DND-41 (cell line): ENCODE results near the gene DCLRE1B.

Experiments
- ATAC-seq: fragments of 200-7000 bp; cut with Tn5 transposase; 3 replicates; pipeline ENCODE4 v1.9.1; 2021; ENCODE audit warnings: low read depth; ENCODE audit not compliant: insufficient read depth
- DNase-seq: peaks from one replicate; pipeline ENCODE4 v3.0.0-alpha.2; 2020
- H2AFZ ChIP-seq: 2 replicates; pipeline ENCODE4 v1.6.0; 2012; ENCODE audit warnings: low read depth, low read length
- H3K27ac ChIP-seq: 2 replicates; pipeline ENCODE4 v1.5.1; 2012; ENCODE audit warnings: low read length, inconsistent platforms
- H3K27me3 ChIP-seq: fragments of 200-600 bp; sonication (generic); 2 replicates; pipeline ENCODE4 v1.6.0; 2012; ENCODE audit warnings: low read length, mild to moderate bottlenecking, inconsistent platforms; ENCODE audit not compliant: insufficient read depth, poor library complexity
- H3K36me3 ChIP-seq: 2 replicates; pipeline ENCODE4 v1.5.1; 2012; ENCODE audit warnings: low read length, inconsistent platforms; ENCODE audit not compliant: insufficient read depth
- H3K4me1 ChIP-seq: 2 replicates; pipeline ENCODE4 v1.5.1; 2012; ENCODE audit warnings: mild to moderate bottlenecking, low read length; ENCODE audit not compliant: insufficient read depth
- H3K4me2 ChIP-seq: 2 replicates; pipeline ENCODE4 v1.6.0; 2012; ENCODE audit warnings: mild to moderate bottlenecking, moderate library complexity, low read length, inconsistent platforms; ENCODE audit not compliant: insufficient read depth
- H3K4me3 ChIP-seq, 2 experiments: fragments of 200-600 bp in 1 of 2; shearing (Covaris generic) in 1 of 2; 2 replicates each; pipeline ENCODE4 v1.5.1; 2012 to 2016; ENCODE audit warnings: inconsistent platforms in 2 of 2, low read length in 2 of 2, mild to moderate bottlenecking in 2 of 2, low read depth in 1 of 2, moderate library complexity in 1 of 2
- H3K79me2 ChIP-seq: 2 replicates; pipeline ENCODE4 v1.6.0; 2012; ENCODE audit warnings: low read length, inconsistent platforms; ENCODE audit not compliant: insufficient read depth
- H3K9ac ChIP-seq: 2 replicates; pipeline ENCODE4 v1.6.0; 2012; ENCODE audit warnings: low read depth, mild to moderate bottlenecking, inconsistent platforms, low read length, moderate library complexity
- H3K9me3 ChIP-seq: 2 replicates; pipeline ENCODE4 v1.5.1; 2012; ENCODE audit warnings: low read length, moderate library complexity, mild to moderate bottlenecking, inconsistent platforms; ENCODE audit not compliant: insufficient read depth, severe bottlenecking
- H4K20me1 ChIP-seq: 2 replicates; pipeline ENCODE4 v1.6.0; 2012; ENCODE audit warnings: low read length; ENCODE audit not compliant: insufficient read depth
- CTCF ChIP-seq: IDR thresholded peaks from 2 replicates; pipeline ENCODE4 v1.5.1; 2012; ENCODE audit warnings: borderline replicate concordance, low read length, moderate library complexity, mild to moderate bottlenecking; ENCODE audit not compliant: poor library complexity, severe bottlenecking; ENCODE audit errors: extremely low read depth
- EZH2 ChIP-seq: IDR thresholded peaks from 3 replicates; pipeline ENCODE4 v1.6.1; 2012; ENCODE audit warnings: borderline replicate concordance, low read depth, mild to moderate bottlenecking, moderate library complexity, low read length, inconsistent platforms; ENCODE audit not compliant: severe bottlenecking

The DCLRE1B gene

GRCh38 chr1:113904293-113904673 is 843 bp upstream of the DCLRE1B start:
- ATAC-seq (no peak), DNase-seq (no peak)
- no peaks in the 10 kb centered on the region for H3K27me3 ChIP-seq
- H3K4me1 ChIP-seq = peaks cover 58% of the 10 kb centered on the region
- peak overlapping the region; percentile 94 for H3K9ac ChIP-seq
- no peaks in the 10 kb centered on the region for H4K20me1 ChIP-seq
- no peaks in the 10 kb centered on the region for H3K9me3 ChIP-seq
- peak overlapping the region; percentile 93 for H2AFZ ChIP-seq
- peak overlapping the region; percentile 92 for H3K27ac ChIP-seq
- no peak for TF ChIP-seq CTCF
- TF ChIP-seq EZH2 = no peak
- peak overlapping the region; percentile 45 to 64 for H3K4me3 ChIP-seq
- H3K79me2 ChIP-seq = peaks cover 59% of the 10 kb centered on the region
- peak overlapping the region; percentile 71 for H3K4me2 ChIP-seq
- peaks cover 65% of the 10 kb centered on the region for H3K36me3 ChIP-seq

DNA sequence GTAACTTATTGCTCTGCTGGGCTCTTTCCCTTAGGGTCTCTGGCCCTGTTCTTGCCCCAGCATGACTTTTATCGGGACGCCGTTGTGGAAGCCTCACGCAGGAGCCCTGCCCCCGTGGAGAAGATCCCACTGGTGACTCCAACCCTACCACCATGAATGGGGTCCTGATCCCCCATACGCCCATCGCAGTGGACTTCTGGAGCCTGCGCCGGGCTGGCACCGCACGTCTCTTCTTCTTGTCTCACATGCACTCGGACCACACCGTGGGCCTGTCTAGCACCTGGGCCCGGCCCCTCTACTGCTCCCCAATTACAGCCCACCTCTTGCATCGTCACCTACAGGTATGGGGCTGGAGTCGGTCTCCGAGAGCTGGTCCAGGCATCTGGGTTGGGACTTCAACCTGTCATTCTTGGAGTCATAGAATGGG is 322 bp downstream of the DCLRE1B start:
- H3K9me3 ChIP-seq = no peaks in the 10 kb centered on the region
- H3K36me3 ChIP-seq = peaks cover 64% of the 10 kb centered on the region
- TF ChIP-seq EZH2 (no peak), CTCF (no peak)
- H2AFZ ChIP-seq = peak overlapping the region; percentile 97
- no peaks in the 10 kb centered on the region for H3K27me3 ChIP-seq
- peak overlapping the region; percentile 94 for H3K9ac ChIP-seq
- H3K27ac ChIP-seq = peak overlapping the region; percentile 94
- H4K20me1 ChIP-seq = no peaks in the 10 kb centered on the region
- peaks cover 62% of the 10 kb centered on the region for H3K4me1 ChIP-seq
- peaks cover 70% of the 10 kb centered on the region for H3K79me2 ChIP-seq
- ATAC-seq (peak; percentile 9), DNase-seq (no peak)
- peak overlapping the region; percentile 64 to 96 for H3K4me3 ChIP-seq
- peak overlapping the region; percentile 93 for H3K4me2 ChIP-seq

DNA sequence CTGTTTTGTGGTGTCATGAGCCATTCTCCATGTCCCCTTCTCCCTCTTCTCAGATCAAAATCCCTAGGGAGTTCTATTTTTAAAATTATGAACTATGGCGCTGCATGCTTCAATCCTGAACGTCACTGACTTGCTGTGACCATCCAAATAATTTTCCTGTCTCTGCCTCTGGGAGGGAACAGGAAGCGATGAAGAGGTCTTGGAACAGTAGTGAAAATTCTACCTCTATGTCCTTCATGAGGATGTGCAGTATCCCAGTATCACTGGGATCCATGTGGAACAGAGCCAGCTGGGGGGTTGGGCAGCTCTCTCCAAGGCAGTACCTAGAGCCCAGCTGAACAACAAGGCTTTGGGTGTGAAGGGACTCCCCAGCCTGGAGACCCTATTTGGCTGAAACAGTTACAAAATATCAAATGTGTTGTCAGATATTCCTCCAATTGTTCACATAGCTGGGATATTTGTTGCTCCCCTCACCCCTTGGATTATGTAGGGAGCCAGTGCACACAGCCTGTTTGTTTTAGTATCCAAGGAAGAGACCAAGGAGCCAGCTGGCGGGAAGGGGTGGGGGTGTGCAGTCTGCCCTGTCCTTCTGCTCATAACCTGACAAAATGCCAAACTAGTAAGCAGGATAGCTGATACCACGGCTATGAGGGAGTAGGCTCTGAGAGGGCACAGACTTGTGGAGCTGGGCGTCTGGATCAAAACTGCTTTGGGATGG is 7.6 kb downstream of the DCLRE1B start:
- no peak overlapping the region for H3K9ac ChIP-seq
- peaks cover 42% of the 10 kb centered on the region for H3K79me2 ChIP-seq
- H3K27ac ChIP-seq = no peak overlapping the region
- DNase-seq = no peak
- ATAC-seq = no peak
- H2AFZ ChIP-seq = no peak overlapping the region
- peaks cover 27% of the 10 kb centered on the region; the same call in 1 of the 2 replicates for H4K20me1 ChIP-seq
- TF ChIP-seq EZH2 (no peak), CTCF (no peak)
- no peak overlapping the region for H3K4me2 ChIP-seq
- no peaks in the 10 kb centered on the region for H3K9me3 ChIP-seq
- peaks cover 65% of the 10 kb centered on the region for H3K36me3 ChIP-seq
- H3K4me3 ChIP-seq = no peak overlapping the region
- no peaks in the 10 kb centered on the region for H3K27me3 ChIP-seq
- H3K4me1 ChIP-seq = peaks cover 14% of the 10 kb centered on the region

- Histone ChIP-seq H3K79me2 (peaks cover 36% of the 10 kb centered on the region), H4K20me1 (peaks cover 27% of the 10 kb centered on the region; the same call in 1 of the 2 replicates), H3K4me2 (no peak overlapping the region), H3K4me1 (peaks cover 9% of the 10 kb centered on the region; the same call in 1 of the 2 replicates), H3K36me3 (peaks cover 60% of the 10 kb centered on the region), H3K9ac (no peak overlapping the region), H3K9me3 (no peaks in the 10 kb centered on the region), H3K27ac (no peak overlapping the region), H2AFZ (no peak overlapping the region), H3K4me3 (no peak overlapping the region), H3K27me3 (no peaks in the 10 kb centered on the region)
- TF ChIP-seq EZH2 (no peak), CTCF (no peak)
- ATAC-seq (no peak), DNase-seq (no peak)
Observed at GRCh38 chr1:113913312-113913668, 8.2 kb downstream of the DCLRE1B start.
